Epithelial cell of esophagus (primary cell): ENCODE data around the gene SH3BGRL2.
A peak's percentile ranks its signal among the peaks of the same experiment; 100 is the strongest.

ENCODE experiments used
- DNase-seq: peaks from one replicate; pipeline ENCODE4 v3.0.0; 2010; ENCODE audit warnings: low read depth
- H3K4me3 ChIP-seq: 2 replicates; pipeline ENCODE4 v1.5.1; 2011; ENCODE audit warnings: mild to moderate bottlenecking, low read length, control low read depth
- TF ChIP-seq, protein P1 (sequence below): IDR thresholded peaks from 2 replicates; pipeline ENCODE4 v1.5.1; 2011; ENCODE audit warnings: low read depth, mild to moderate bottlenecking, low read length, control low read depth, inconsistent platforms; ENCODE audit not compliant: insufficient read depth; ENCODE audit errors: missing control alignments

The SH3BGRL2 gene

DNA sequence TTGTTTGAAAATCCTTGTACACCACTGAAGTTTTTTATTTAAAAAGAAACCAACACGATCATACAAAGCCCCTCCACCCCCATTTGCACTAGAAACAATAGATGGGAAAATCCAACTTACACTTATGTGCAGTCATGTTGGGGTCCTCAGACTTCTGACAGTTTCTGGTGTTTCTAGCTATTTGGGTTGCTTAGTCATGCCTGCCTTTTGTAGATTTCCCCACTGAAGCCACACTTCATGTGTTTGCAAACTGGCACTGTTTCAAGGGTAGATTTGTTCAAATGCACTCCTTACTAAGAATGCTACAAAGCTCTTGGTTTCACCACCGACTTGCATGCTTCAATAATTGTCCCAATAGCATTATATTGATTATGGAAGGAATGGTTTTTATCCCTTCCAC is 1.5 kb downstream of the SH3BGRL2 start:
- TF ChIP-seq, protein P1, sequence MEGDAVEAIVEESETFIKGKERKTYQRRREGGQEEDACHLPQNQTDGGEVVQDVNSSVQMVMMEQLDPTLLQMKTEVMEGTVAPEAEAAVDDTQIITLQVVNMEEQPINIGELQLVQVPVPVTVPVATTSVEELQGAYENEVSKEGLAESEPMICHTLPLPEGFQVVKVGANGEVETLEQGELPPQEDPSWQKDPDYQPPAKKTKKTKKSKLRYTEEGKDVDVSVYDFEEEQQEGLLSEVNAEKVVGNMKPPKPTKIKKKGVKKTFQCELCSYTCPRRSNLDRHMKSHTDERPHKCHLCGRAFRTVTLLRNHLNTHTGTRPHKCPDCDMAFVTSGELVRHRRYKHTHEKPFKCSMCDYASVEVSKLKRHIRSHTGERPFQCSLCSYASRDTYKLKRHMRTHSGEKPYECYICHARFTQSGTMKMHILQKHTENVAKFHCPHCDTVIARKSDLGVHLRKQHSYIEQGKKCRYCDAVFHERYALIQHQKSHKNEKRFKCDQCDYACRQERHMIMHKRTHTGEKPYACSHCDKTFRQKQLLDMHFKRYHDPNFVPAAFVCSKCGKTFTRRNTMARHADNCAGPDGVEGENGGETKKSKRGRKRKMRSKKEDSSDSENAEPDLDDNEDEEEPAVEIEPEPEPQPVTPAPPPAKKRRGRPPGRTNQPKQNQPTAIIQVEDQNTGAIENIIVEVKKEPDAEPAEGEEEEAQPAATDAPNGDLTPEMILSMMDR = no peak
- H3K4me3 ChIP-seq = no peak overlapping the region
- DNase-seq = no peak

DNA sequence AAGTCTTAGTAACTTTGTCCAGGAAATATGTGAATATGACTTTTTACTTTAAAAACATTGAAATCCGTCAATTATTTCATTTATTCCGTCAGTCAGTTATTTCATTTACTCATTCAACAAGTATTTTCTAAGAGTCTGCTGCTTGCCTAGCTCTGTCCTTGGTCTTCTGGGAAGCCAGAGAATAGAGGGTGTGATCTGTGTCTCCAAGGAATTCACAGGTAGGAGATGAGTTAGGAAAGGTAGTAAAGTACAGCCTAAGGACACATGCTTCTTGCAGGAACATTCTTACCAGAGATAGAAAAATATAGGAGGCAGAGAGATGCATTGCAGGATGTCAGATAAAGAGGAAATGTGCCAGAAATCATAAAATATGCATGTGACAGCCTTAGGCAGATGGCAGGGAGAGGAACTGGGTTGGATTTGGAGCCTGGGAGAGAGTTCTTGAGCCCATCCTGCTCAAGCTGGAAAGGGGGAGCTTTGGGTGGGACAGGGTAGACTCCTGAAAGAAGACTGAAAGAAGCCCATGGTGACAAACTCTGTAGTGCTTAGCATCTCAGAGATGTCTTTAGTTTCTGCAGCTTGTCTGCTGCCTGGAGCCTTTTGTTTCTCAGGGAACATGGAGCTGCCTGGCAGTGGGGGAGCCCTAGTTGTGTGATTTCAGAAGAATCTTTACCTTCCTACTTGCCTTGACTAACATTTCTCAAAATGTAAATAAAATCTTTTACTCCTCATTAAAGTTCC is 3.5 kb downstream of the SH3BGRL2 start:
- no peak for DNase-seq
- TF ChIP-seq, protein P1 = no peak
- H3K4me3 ChIP-seq = no peak overlapping the region

DNA sequence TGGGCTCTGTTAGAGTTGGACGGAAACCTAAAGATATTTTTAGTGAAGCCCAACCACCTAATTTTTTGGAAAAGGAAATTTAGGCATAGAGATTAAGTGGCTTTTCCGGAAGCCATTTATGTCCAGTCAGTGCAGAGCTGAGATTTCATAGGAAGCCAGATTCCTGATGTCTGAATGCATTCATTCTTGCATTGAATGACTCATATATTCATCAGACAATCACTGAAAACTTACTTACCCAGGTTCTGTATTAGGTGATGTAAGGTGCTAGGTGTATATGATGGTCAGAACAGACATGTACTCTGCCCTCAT is 4.1 kb downstream of the SH3BGRL2 start:
- peak; percentile 80 for DNase-seq
- no peak overlapping the region for H3K4me3 ChIP-seq
- TF ChIP-seq, protein P1 = no peak

GRCh38 chr6:79636673-79637072 is 5.5 kb downstream of the SH3BGRL2 start:
- no peak overlapping the region for H3K4me3 ChIP-seq
- TF ChIP-seq, protein P1 = no peak
- no peak for DNase-seq

- H3K4me3 ChIP-seq = no peak overlapping the region
- DNase-seq = no peak
- TF ChIP-seq, protein P1 = no peak
These were observed 9.3 kb downstream of the SH3BGRL2 start for GRCh38 chr6:79640146-79641111.

- DNase-seq = no peak
- TF ChIP-seq, protein P1 = no peak
- H3K4me3 ChIP-seq = no peak overlapping the region
These were observed 14.9 kb downstream of the SH3BGRL2 start for GRCh38 chr6:79646006-79646405.
